Bronchial epithelial cell (primary cell): ENCODE data around the gene OR52W1. TPM values are rescaled to one million over a fixed set of nuclear protein-coding genes. Genes with fewer than 3 reads are reported as not detected.
A peak's percentile ranks its signal among the peaks of the same experiment; 100 is the strongest.

Experiments
- DNase-seq: peaks from one replicate; pipeline ENCODE4 v3.0.0-alpha.2; 2010; ENCODE audit warnings: low read depth
- FAIRE-seq: peaks from 2 replicates; lab custom pipeline; 2011; peaks lifted over from hg19 to GRCh38; lab: Jason Lieb, UNC
- H3K27me3 ChIP-seq: 2 replicates; pipeline ENCODE4 v1.5.1; 2011; ENCODE audit warnings: low read length; ENCODE audit not compliant: control insufficient read depth, insufficient read depth
- H3K36me3 ChIP-seq: 2 replicates; pipeline ENCODE4 v1.5.1; 2011; ENCODE audit warnings: low read length; ENCODE audit not compliant: control insufficient read depth, insufficient read depth
- H3K4me3 ChIP-seq: 2 replicates; pipeline ENCODE4 v1.5.1; 2011; ENCODE audit warnings: mild to moderate bottlenecking, low read depth, low read length, control low read depth
- total RNA-seq: library from RNA; depleted of rRNA; stranded (reverse); fragments of >200 nt; gene quantifications from 2 replicates; pipeline ENCODE4 v1.2.1, GENCODE V29; 2014
- TF ChIP-seq, protein P1 (sequence below): IDR thresholded peaks from 2 replicates; pipeline ENCODE4 v1.5.1; 2011; ENCODE audit warnings: mild to moderate bottlenecking, moderate library complexity, low read length, control low read depth, inconsistent platforms; ENCODE audit not compliant: insufficient read depth, severe bottlenecking

The OR52W1 gene
- total RNA-seq, 1 donor from 2014 or later = not detected

DNA sequence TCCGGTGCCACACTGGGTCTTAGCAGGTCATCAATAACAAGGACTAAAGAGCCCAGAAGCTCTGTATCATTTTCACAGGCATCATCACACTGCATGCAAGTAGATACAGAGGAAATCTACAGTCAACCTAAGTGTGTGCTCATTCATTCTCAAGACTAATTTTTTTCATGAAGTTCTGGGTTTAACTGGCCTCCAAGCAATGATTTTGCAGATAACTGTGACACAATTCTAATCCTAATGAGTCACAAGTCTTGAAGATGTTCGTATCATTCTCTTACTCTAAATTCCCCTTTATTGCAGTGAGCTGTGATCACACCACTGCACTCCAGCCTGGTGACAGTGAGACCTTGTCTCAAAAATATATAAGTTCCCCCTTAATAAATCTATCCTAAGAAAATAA lies 2.5 kb downstream of the OR52W1 start:
- TF ChIP-seq, protein P1, sequence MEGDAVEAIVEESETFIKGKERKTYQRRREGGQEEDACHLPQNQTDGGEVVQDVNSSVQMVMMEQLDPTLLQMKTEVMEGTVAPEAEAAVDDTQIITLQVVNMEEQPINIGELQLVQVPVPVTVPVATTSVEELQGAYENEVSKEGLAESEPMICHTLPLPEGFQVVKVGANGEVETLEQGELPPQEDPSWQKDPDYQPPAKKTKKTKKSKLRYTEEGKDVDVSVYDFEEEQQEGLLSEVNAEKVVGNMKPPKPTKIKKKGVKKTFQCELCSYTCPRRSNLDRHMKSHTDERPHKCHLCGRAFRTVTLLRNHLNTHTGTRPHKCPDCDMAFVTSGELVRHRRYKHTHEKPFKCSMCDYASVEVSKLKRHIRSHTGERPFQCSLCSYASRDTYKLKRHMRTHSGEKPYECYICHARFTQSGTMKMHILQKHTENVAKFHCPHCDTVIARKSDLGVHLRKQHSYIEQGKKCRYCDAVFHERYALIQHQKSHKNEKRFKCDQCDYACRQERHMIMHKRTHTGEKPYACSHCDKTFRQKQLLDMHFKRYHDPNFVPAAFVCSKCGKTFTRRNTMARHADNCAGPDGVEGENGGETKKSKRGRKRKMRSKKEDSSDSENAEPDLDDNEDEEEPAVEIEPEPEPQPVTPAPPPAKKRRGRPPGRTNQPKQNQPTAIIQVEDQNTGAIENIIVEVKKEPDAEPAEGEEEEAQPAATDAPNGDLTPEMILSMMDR = no peak
- Histone ChIP-seq H3K36me3 (peaks cover 2% of the 10 kb centered on the region), H3K27me3 (no peaks in the 10 kb centered on the region), H3K4me3 (no peak overlapping the region)
- FAIRE-seq (no peak), DNase-seq (peak; percentile 7)

DNA sequence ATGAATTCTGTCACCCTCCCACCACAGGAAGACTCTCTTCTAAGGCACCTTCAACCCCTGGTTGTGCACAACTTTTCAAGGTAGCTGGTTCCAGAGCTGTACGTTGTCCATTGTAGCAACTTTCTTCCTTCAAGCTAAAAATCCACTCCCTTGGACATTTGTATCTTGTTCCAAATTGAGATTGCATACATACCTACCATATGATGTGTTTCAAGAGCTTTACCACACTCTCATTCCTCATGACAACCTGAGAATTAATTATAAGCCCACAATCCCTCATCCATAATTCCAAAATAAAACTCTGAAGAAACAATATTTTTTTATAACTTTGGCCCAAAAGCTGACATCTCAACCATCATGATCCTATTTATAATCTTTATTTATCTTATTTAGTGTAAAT lies 3.0 kb downstream of the OR52W1 start:
- Histone ChIP-seq H3K27me3 (no peaks in the 10 kb centered on the region), H3K4me3 (no peak overlapping the region), H3K36me3 (peaks cover 2% of the 10 kb centered on the region)
- no peak for FAIRE-seq
- TF ChIP-seq, protein P1 = no peak
- no peak for DNase-seq

DNA sequence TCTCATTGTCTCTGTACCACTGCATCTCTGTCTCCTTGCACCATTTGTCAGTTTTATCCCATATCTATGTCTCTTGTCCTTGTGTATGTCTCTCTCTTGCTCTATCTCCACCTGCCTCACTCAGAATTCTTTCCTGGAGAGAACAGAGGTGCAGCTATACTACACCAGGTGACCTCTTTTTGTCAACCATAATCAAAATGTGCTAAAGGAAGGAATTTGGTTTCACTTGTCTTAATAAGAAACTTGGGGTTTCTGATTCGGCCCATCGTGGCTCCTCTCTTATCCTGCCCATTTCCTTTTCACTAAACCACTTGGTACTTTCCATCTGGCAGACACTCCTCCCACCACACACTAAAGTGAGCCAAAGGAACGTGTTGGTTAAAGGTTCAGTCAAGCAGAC lies 4.3 kb downstream of the OR52W1 start:
- TF ChIP-seq, protein P1 = no peak
- FAIRE-seq = no peak
- H3K27me3 ChIP-seq = no peaks in the 10 kb centered on the region
- no peak overlapping the region for H3K4me3 ChIP-seq
- H3K36me3 ChIP-seq = peaks cover 2% of the 10 kb centered on the region
- DNase-seq = no peak

DNA sequence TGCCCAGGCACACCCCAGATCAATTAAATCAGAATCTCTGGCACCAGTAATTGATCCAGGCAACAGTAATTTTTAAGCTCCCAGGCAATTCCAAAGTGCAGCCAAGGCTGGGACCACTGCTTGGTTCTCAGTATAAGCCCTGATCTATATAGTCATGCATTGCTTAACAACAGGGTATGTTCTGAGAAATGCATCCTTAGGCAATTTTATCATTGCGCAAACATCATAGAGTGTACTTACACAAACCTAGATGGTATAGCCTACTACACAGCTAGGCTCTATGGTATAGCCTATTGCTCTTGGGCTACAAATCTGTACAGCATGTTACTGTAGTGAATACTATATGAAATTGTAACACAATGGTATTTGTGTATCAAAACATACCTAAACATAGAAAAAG lies 5.7 kb downstream of the OR52W1 start:
- FAIRE-seq (no peak), DNase-seq (peak; percentile 52)
- TF ChIP-seq, protein P1 = no peak
- no peak overlapping the region for H3K4me3 ChIP-seq
- no peaks in the 10 kb centered on the region for H3K27me3 ChIP-seq
- peaks cover 2% of the 10 kb centered on the region for H3K36me3 ChIP-seq

DNA sequence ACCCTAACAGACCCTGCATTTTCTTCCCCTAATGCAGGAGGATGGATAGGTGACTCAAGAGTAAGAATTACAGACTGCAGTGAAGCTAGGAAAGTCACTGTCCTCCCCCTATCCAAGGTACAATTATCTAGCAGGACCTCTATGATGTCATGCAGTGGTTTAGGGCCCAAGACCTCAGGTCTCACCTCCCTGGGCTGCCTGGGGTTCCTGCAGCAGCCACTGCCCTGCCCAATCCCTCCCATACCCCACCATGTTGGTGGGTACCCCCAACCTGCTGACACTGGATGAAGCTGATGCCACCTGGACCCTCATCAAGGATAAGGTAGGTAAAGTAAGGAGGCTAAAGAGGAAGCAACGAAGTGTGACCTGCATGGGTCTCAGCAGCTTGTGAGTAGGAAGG lies 6.3 kb downstream of the OR52W1 start, which contains the start of gene C11orf42:
C11orf42 (plus strand) TSS at position 192 of the 400 bp plus-strand sequence; CDS start at position 251, 59 bp downstream.
- no peaks in the 10 kb centered on the region for H3K27me3 ChIP-seq
- TF ChIP-seq, protein P1 = no peak
- DNase-seq = no peak
- H3K4me3 ChIP-seq = no peak within 1 kb of the TSS
- peak; percentile 72 for FAIRE-seq
- peaks cover 4% of the 10 kb centered on the region for H3K36me3 ChIP-seq
